DND-41 (cell line): ENCODE measurements around the gene TMEM114.

Source experiments
- ATAC-seq: fragments of 200-7000 bp; cut with Tn5 transposase; 3 replicates; pipeline ENCODE4 v1.9.1; 2021; ENCODE audit warnings: low read depth; ENCODE audit not compliant: insufficient read depth
- DNase-seq: peaks from one replicate; pipeline ENCODE4 v3.0.0-alpha.2; 2020
- H2AFZ ChIP-seq: 2 replicates; pipeline ENCODE4 v1.6.0; 2012; ENCODE audit warnings: low read depth, low read length
- H3K27ac ChIP-seq: 2 replicates; pipeline ENCODE4 v1.5.1; 2012; ENCODE audit warnings: low read length, inconsistent platforms
- H3K27me3 ChIP-seq: fragments of 200-600 bp; sonication (generic); 2 replicates; pipeline ENCODE4 v1.6.0; 2012; ENCODE audit warnings: low read length, mild to moderate bottlenecking, inconsistent platforms; ENCODE audit not compliant: insufficient read depth, poor library complexity
- H3K36me3 ChIP-seq: 2 replicates; pipeline ENCODE4 v1.5.1; 2012; ENCODE audit warnings: low read length, inconsistent platforms; ENCODE audit not compliant: insufficient read depth
- H3K4me1 ChIP-seq: 2 replicates; pipeline ENCODE4 v1.5.1; 2012; ENCODE audit warnings: mild to moderate bottlenecking, low read length; ENCODE audit not compliant: insufficient read depth
- H3K4me2 ChIP-seq: 2 replicates; pipeline ENCODE4 v1.6.0; 2012; ENCODE audit warnings: mild to moderate bottlenecking, moderate library complexity, low read length, inconsistent platforms; ENCODE audit not compliant: insufficient read depth
- H3K4me3 ChIP-seq, 2 experiments: fragments of 200-600 bp in 1 of 2; shearing (Covaris generic) in 1 of 2; 2 replicates each; pipeline ENCODE4 v1.5.1; 2012 to 2016; ENCODE audit warnings: inconsistent platforms in 2 of 2, low read length in 2 of 2, mild to moderate bottlenecking in 2 of 2, low read depth in 1 of 2, moderate library complexity in 1 of 2
- H3K79me2 ChIP-seq: 2 replicates; pipeline ENCODE4 v1.6.0; 2012; ENCODE audit warnings: low read length, inconsistent platforms; ENCODE audit not compliant: insufficient read depth
- H3K9ac ChIP-seq: 2 replicates; pipeline ENCODE4 v1.6.0; 2012; ENCODE audit warnings: low read depth, mild to moderate bottlenecking, inconsistent platforms, low read length, moderate library complexity
- H3K9me3 ChIP-seq: 2 replicates; pipeline ENCODE4 v1.5.1; 2012; ENCODE audit warnings: low read length, moderate library complexity, mild to moderate bottlenecking, inconsistent platforms; ENCODE audit not compliant: insufficient read depth, severe bottlenecking
- H4K20me1 ChIP-seq: 2 replicates; pipeline ENCODE4 v1.6.0; 2012; ENCODE audit warnings: low read length; ENCODE audit not compliant: insufficient read depth
- CTCF ChIP-seq: IDR thresholded peaks from 2 replicates; pipeline ENCODE4 v1.5.1; 2012; ENCODE audit warnings: borderline replicate concordance, low read length, moderate library complexity, mild to moderate bottlenecking; ENCODE audit not compliant: poor library complexity, severe bottlenecking; ENCODE audit errors: extremely low read depth
- EZH2 ChIP-seq: IDR thresholded peaks from 3 replicates; pipeline ENCODE4 v1.6.1; 2012; ENCODE audit warnings: borderline replicate concordance, low read depth, mild to moderate bottlenecking, moderate library complexity, low read length, inconsistent platforms; ENCODE audit not compliant: severe bottlenecking

TMEM114 gene

GRCh38 chr16:8619671-8620370 is 29.5 kb upstream of the TMEM114 start:
- TF ChIP-seq CTCF (no peak), EZH2 (no peak)

GRCh38 chr16:8614435-8615029 is 24.2 kb upstream of the TMEM114 start:
- peaks cover 36% of the 10 kb centered on the region for H3K27me3 ChIP-seq
- no peak overlapping the region for H3K4me2 ChIP-seq
- no peak for ATAC-seq
- H3K79me2 ChIP-seq = no peaks in the 10 kb centered on the region
- no peaks in the 10 kb centered on the region for H3K4me1 ChIP-seq
- no peak overlapping the region for H3K9ac ChIP-seq
- H3K36me3 ChIP-seq = no peaks in the 10 kb centered on the region
- H4K20me1 ChIP-seq = no peaks in the 10 kb centered on the region; the same call in 1 of the 2 replicates
- TF ChIP-seq CTCF (no peak), EZH2 (no peak)
- no peaks in the 10 kb centered on the region for H3K9me3 ChIP-seq
- no peak overlapping the region for H3K4me3 ChIP-seq
- H3K27ac ChIP-seq = no peak overlapping the region
- no peak for DNase-seq
- H2AFZ ChIP-seq = no peak overlapping the region

More at GRCh38 chr16:8619671-8620370, 29.5 kb upstream of the TMEM114 start:
- DNase-seq (no peak), ATAC-seq (no peak)
- Histone ChIP-seq H3K27me3 (peaks cover 20% of the 10 kb centered on the region), H3K36me3 (peaks cover 11% of the 10 kb centered on the region), H3K4me2 (no peak overlapping the region), H3K9me3 (no peaks in the 10 kb centered on the region), H3K27ac (no peak overlapping the region), H3K79me2 (peaks cover 33% of the 10 kb centered on the region), H3K4me1 (peaks cover 25% of the 10 kb centered on the region), H3K9ac (no peak overlapping the region), H4K20me1 (peaks cover 14% of the 10 kb centered on the region; the same call in 1 of the 2 replicates), H3K4me3 (no peak overlapping the region), H2AFZ (no peak overlapping the region)

GRCh38 chr16:8611886-8612600 is 21.7 kb upstream of the TMEM114 start:
- Histone ChIP-seq H3K9ac (no peak overlapping the region), H3K27me3 (peaks cover 30% of the 10 kb centered on the region), H3K4me2 (no peak overlapping the region), H3K27ac (no peak overlapping the region), H3K4me1 (no peaks in the 10 kb centered on the region), H2AFZ (no peak overlapping the region), H4K20me1 (no peaks in the 10 kb centered on the region; the same call in 1 of the 2 replicates), H3K36me3 (no peaks in the 10 kb centered on the region), H3K79me2 (no peaks in the 10 kb centered on the region), H3K9me3 (no peaks in the 10 kb centered on the region), H3K4me3 (no peak overlapping the region)
- ATAC-seq (no peak), DNase-seq (no peak)
- TF ChIP-seq EZH2 = no peak
- TF ChIP-seq CTCF = no peak
